ENCODE data around the gene STK4. TPM values are rescaled to one million over a fixed set of nuclear protein-coding genes. Genes with fewer than 3 reads are reported as not detected.
"Not testable (repeated sequence)": the region's sequence is repeated elsewhere in the genome, so short reads cannot be mapped to it uniquely, and the experiment has no call there.

STK4 gene
- total RNA-seq, 2 experiments from 2014 or later: 151 to 170 TPM

DNA sequence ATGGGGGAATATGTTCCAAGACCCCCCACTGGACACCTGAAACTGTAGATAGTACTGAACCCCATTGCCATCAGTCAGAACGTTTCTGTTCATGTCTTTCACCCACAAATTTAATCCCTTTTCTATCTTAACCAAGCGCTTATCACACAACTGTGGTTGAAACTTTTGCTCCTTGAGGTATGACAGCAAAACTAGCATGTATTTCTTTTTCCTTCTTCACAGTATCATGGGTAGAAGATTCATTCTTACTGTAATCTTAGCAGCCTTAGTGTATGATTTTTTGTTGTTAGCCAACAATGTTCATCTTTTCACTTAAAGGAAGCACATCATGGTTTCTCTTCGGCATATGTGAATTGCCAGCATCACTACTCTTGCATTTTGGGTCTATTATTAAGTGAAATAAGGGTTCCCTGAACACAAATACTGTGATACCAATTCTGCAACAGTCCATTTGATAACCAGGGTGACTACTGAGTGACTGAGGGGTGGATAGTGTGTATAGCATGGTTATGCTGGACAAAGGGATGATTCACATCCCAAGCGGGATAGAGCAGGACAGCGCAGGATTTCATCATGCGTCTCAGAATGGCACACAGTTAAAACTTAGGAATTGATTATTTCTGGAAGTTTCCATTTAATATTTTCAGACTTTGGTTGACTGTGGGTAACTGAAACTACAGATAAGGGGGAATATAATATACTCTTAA, 92.9 kb downstream of the STK4 start:
- peaks cover 57% of the 10 kb centered on the region for H3K36me3 Mint-ChIP-seq
- H3K27ac Mint-ChIP-seq: peak overlapping the region; percentile 75
- no peak for ATAC-seq
- no peak overlapping the region for H3K4me3 Mint-ChIP-seq
- H3K9me3 Mint-ChIP-seq (ENCODE audit: low read depth): no peaks in the 10 kb centered on the region
- CTCF ChIA-PET: interaction anchor here (0.9 to 2.7 kb wide), 4 partner anchors 15 to 49 kb away, joined by 3 to 10 read pairs (median 8); no protein-coding TSS in a partner anchor
- DNase-seq: no peak
- no peaks in the 10 kb centered on the region for H3K27me3 Mint-ChIP-seq
- H3K4me1 Mint-ChIP-seq: peaks cover 63% of the 10 kb centered on the region

- no peak for ATAC-seq
- Mint-ChIP-seq H3K9me3 (ENCODE audit: low read depth) (no peaks in the 10 kb centered on the region), H3K36me3 (peaks cover 55% of the 10 kb centered on the region), H3K27ac (no peak overlapping the region), H3K4me1 (peaks cover 63% of the 10 kb centered on the region), H3K27me3 (no peaks in the 10 kb centered on the region), H3K4me3 (no peak overlapping the region)
- no peak for DNase-seq
- CTCF ChIA-PET: interaction anchor here (1.4 to 2.7 kb wide), 2 partner anchors 16 to 35 kb away, joined by 4 to 10 read pairs; no protein-coding TSS in a partner anchor
These were observed 94.0 kb downstream of the STK4 start for GRCh38 chr20:45060294-45060693.

- DNase-seq: no peak
- Mint-ChIP-seq H3K27ac (no peak overlapping the region), H3K9me3 (ENCODE audit: low read depth) (no peaks in the 10 kb centered on the region), H3K4me3 (no peak overlapping the region), H3K36me3 (peaks cover 54% of the 10 kb centered on the region), H3K27me3 (no peaks in the 10 kb centered on the region), H3K4me1 (peaks cover 57% of the 10 kb centered on the region)
- CTCF ChIA-PET: interaction anchor here (1.4 to 2.7 kb wide), 2 partner anchors 17 to 34 kb away, joined by 4 to 10 read pairs; no protein-coding TSS in a partner anchor
- ATAC-seq: no peak
These were observed 94.9 kb downstream of the STK4 start for GRCh38 chr20:45061244-45061643.

DNA sequence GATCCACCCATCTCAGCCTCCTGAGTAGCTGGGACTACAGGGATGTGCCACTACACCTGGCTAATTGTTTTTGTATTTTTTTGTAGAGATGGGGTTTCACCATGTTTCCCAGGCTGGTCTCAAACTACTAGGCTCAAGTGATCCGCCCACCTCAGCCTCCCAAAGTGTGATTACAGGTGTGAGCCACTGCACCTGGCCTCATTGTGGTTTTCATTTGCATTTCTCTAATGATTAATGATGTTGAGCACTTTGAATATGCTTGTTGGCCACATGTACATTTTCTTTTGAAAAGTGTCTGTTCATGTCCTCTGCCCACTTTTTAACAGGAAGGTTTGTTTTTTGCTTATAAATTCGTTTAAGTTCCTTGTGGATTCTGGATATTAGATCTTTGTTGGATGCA, 96.8 kb downstream of the STK4 start:
- H3K27ac Mint-ChIP-seq; H3K9me3 Mint-ChIP-seq (ENCODE audit: low read depth); ATAC-seq; H3K4me3 Mint-ChIP-seq; DNase-seq; H3K27me3 Mint-ChIP-seq: not testable (repeated sequence)
- CTCF ChIA-PET: interaction anchor here (2.1 to 2.9 kb wide), 2 partner anchors 17 to 19 kb away, joined by 5 to 10 read pairs; no protein-coding TSS in a partner anchor
- Mint-ChIP-seq H3K4me1 (peaks cover 50% of the 10 kb centered on the region), H3K36me3 (peaks cover 56% of the 10 kb centered on the region)

DNA sequence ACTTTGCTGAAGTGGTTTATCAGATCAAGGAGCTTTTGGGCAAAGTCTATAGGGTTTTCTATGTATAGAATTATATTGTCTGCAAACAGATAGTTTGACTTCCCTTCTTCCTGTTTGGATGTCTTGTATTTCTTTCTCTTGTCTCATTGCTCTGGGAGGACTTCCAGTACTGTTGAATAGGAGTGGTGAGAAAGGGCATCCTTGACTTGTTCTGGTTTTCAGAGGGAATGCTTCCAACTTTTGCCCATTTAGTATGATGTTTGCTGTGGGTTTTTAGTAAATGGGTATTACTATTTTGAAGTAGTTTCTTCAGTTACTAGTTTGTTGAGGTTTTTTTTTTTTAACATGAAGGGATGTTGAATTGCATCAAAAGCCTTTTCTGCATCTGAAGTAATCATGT, 98.5 kb downstream of the STK4 start:
- DNase-seq: no peak
- Mint-ChIP-seq H3K27me3 (no peaks in the 10 kb centered on the region), H3K9me3 (ENCODE audit: low read depth) (no peaks in the 10 kb centered on the region), H3K4me1 (peaks cover 36% of the 10 kb centered on the region), H3K4me3 (no peak overlapping the region), H3K27ac (no peak overlapping the region), H3K36me3 (peaks cover 55% of the 10 kb centered on the region)
- no peak for ATAC-seq
- CTCF ChIA-PET: interaction anchor here (1.2 to 2.9 kb wide), 5 partner anchors 10 to 229 kb away, joined by 3 to 10 read pairs (median 3); no protein-coding TSS in a partner anchor

DNA sequence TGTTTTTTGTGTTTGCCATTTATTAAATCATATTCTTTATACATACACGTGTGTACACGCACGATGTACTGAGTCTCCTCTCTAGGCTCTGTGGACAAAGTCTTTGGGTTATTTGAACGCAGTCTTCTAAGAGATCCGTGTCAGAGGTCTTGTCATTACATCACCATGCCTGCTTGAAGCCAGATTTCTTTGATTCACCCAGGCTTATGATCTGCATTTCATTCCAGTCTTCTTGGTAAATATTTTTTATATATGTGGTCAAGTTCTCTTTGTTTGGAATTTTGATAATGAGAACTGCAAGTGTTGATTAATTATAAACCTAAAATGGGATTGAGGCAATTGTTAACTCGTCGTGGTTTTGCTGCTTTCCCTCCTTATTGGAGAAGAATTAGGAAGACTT, 100.1 kb downstream of the STK4 start:
- Mint-ChIP-seq H3K4me1 (peaks cover 28% of the 10 kb centered on the region), H3K4me3 (no peak overlapping the region), H3K9me3 (ENCODE audit: low read depth) (no peaks in the 10 kb centered on the region), H3K27ac (no peak overlapping the region), H3K27me3 (no peaks in the 10 kb centered on the region), H3K36me3 (peaks cover 57% of the 10 kb centered on the region)
- no peak for ATAC-seq
- DNase-seq: no peak
- CTCF ChIA-PET: no interaction called here

GRCh38 chr20:45067087-45067486, 100.8 kb downstream of the STK4 start:
- H3K27ac Mint-ChIP-seq: no peak overlapping the region

GRCh38 chr20:45067558-45067957, 101.2 kb downstream of the STK4 start:
- no peak overlapping the region for H3K27ac Mint-ChIP-seq
- CTCF ChIA-PET: interaction anchor here (0.9 to 1.1 kb wide), 3 partner anchors 24 to 49 kb away, joined by 3 read pairs; no protein-coding TSS in a partner anchor
- no peak overlapping the region for H3K4me3 Mint-ChIP-seq
- H3K36me3 Mint-ChIP-seq: peaks cover 50% of the 10 kb centered on the region
- ATAC-seq (no peak), DNase-seq (no peak)
- peaks cover 21% of the 10 kb centered on the region for H3K4me1 Mint-ChIP-seq
- H3K27me3 Mint-ChIP-seq: no peaks in the 10 kb centered on the region
- no peaks in the 10 kb centered on the region for H3K9me3 Mint-ChIP-seq (ENCODE audit: low read depth)

More at GRCh38 chr20:45067087-45067486, 100.8 kb downstream of the STK4 start:
- Mint-ChIP-seq H3K27me3 (no peaks in the 10 kb centered on the region), H3K4me3 (no peak overlapping the region), H3K4me1 (peaks cover 24% of the 10 kb centered on the region), H3K36me3 (peaks cover 53% of the 10 kb centered on the region), H3K9me3 (ENCODE audit: low read depth) (no peaks in the 10 kb centered on the region)
- ATAC-seq: no peak
- no peak for DNase-seq
- CTCF ChIA-PET: interaction anchor here (0.9 to 1.1 kb wide), 3 partner anchors 23 to 49 kb away, joined by 3 read pairs; no protein-coding TSS in a partner anchor

- ATAC-seq: no peak
- H3K36me3 Mint-ChIP-seq: peaks cover 47% of the 10 kb centered on the region
- peaks cover 14% of the 10 kb centered on the region for H3K4me1 Mint-ChIP-seq
- H3K9me3 Mint-ChIP-seq (ENCODE audit: low read depth): no peaks in the 10 kb centered on the region
- H3K27me3 Mint-ChIP-seq: no peaks in the 10 kb centered on the region
- CTCF ChIA-PET: interaction anchor here (3.1 to 4.5 kb wide), 2 partner anchors 25 to 28 kb away, joined by 17 to 23 read pairs; no protein-coding TSS in a partner anchor
- DNase-seq: no peak
- H3K4me3 Mint-ChIP-seq: no peak overlapping the region
- H3K27ac Mint-ChIP-seq: no peak overlapping the region
These were observed 102.9 kb downstream of the STK4 start for GRCh38 chr20:45069261-45069660.

- Mint-ChIP-seq H3K27me3 (no peaks in the 10 kb centered on the region), H3K4me1 (peaks cover 1% of the 10 kb centered on the region), H3K27ac (peak overlapping the region; percentile 31), H3K9me3 (ENCODE audit: low read depth) (no peaks in the 10 kb centered on the region), H3K4me3 (no peak overlapping the region), H3K36me3 (peaks cover 40% of the 10 kb centered on the region)
- CTCF ChIA-PET: interaction anchor here (0.6 to 4.5 kb wide), 7 partner anchors 20 to 294 kb away, joined by 3 to 23 read pairs (median 4); no protein-coding TSS in a partner anchor
- no peak for ATAC-seq
- DNase-seq: no peak
These were observed 104.8 kb downstream of the STK4 start for GRCh38 chr20:45070932-45071632.

- Mint-ChIP-seq H3K9me3 (ENCODE audit: low read depth) (no peaks in the 10 kb centered on the region), H3K4me3 (no peak overlapping the region), H3K4me1 (peaks cover 1% of the 10 kb centered on the region), H3K36me3 (peaks cover 41% of the 10 kb centered on the region), H3K27ac (no peak overlapping the region), H3K27me3 (no peaks in the 10 kb centered on the region)
- no peak for ATAC-seq
- CTCF ChIA-PET: interaction anchor here (1.1 to 4.5 kb wide), 4 partner anchors 21 to 222 kb away, joined by 3 to 23 read pairs (median 10); no protein-coding TSS in a partner anchor
- DNase-seq: no peak
These were observed 105.8 kb downstream of the STK4 start for GRCh38 chr20:45072066-45072465.

DNA sequence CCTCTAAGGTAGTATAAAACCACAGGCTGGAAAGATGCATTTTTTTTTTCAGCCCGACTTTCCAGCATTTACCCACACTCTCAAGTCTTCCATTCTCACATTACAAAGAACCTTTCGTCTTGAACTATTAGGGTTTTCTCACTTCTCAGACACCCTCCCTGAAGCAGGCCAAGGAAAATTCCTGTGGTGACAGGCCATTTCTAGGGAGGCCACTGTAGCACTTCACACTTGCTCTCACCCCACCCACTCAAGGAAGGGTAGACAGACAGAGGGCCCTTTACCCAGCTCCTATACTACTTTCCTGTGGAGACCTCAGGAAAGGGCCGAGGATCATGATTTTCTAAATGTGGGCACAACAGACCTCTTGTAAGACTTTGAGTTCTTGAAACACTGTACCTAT, 106.9 kb downstream of the STK4 start:
- no peak for DNase-seq
- ATAC-seq: no peak
- peaks cover 1% of the 10 kb centered on the region for H3K4me1 Mint-ChIP-seq
- H3K27me3 Mint-ChIP-seq: no peaks in the 10 kb centered on the region
- H3K4me3 Mint-ChIP-seq: no peak overlapping the region
- peaks cover 40% of the 10 kb centered on the region for H3K36me3 Mint-ChIP-seq
- H3K27ac Mint-ChIP-seq: no peak overlapping the region
- no peaks in the 10 kb centered on the region for H3K9me3 Mint-ChIP-seq (ENCODE audit: low read depth)
- CTCF ChIA-PET: interaction anchor here (0.8 to 4.5 kb wide), 2 partner anchors 24 to 29 kb away, joined by 4 to 23 read pairs; no protein-coding TSS in a partner anchor

DNA sequence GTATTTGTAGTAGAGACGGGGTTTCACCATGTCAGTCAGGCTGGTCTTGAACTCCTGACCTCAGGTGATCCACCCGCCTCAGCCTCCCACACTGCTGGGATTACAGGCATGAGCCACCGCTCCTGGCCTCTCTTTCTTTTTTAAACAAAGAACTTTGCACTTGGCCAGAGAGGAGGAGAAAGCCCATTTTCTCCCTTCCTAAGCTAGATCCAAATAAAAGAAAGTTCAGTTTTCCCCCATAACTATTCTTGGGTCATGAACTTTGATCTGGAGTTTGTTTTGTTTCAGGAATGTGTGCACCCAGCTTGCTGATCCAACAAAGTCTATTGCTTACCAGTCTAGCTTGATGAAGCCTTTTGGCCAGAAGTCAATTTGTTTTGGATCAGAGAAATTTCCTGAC, 111.2 kb downstream of the STK4 start:
- no peak for DNase-seq
- H3K27ac Mint-ChIP-seq: no peak overlapping the region
- H3K9me3 Mint-ChIP-seq (ENCODE audit: low read depth): peaks cover 4% of the 10 kb centered on the region
- CTCF ChIA-PET: interaction anchor here (1.1 to 2.8 kb wide), 2 partner anchors 14 to 33 kb away, joined by 3 to 12 read pairs; no protein-coding TSS in a partner anchor
- no peak overlapping the region for H3K4me3 Mint-ChIP-seq
- ATAC-seq: no peak
- no peaks in the 10 kb centered on the region for H3K27me3 Mint-ChIP-seq
- no peaks in the 10 kb centered on the region for H3K4me1 Mint-ChIP-seq
- peaks cover 59% of the 10 kb centered on the region for H3K36me3 Mint-ChIP-seq
